Large intestine (tissue), 3 donors: ENCODE results near the gene ARID4B. TPM values are rescaled to one million over a fixed set of nuclear protein-coding genes. Genes with fewer than 3 reads are reported as not detected.
"Not testable (repeated sequence)": the region's sequence is repeated elsewhere in the genome, so short reads cannot be mapped to it uniquely, and the experiment has no call there.

Experiments used
- DNase-seq, 2 donors: peaks; one replicate each; pipeline versions ENCODE4 v3.0.0 to v3.0.0-alpha.2; 2013
- H3K27ac ChIP-seq: one replicate; pipeline ENCODE4 v1.5.1; 2013; ENCODE audit warnings: low read length
- H3K27me3 ChIP-seq: 2 replicates; pipeline ENCODE4 v1.6.1; 2013; ENCODE audit warnings: low read length; ENCODE audit not compliant: control insufficient read depth, insufficient read depth
- H3K36me3 ChIP-seq: 2 replicates; pipeline ENCODE4 v1.6.1; 2013; ENCODE audit warnings: low read length; ENCODE audit not compliant: control insufficient read depth, insufficient read depth
- H3K4me1 ChIP-seq: one replicate; pipeline ENCODE4 v1.6.1; 2013; ENCODE audit warnings: low read length; ENCODE audit not compliant: control insufficient read depth, insufficient read depth
- H3K4me3 ChIP-seq: one replicate; pipeline ENCODE4 v1.5.1; 2013; ENCODE audit warnings: low read length
- H3K9me3 ChIP-seq: one replicate; pipeline ENCODE4 v1.6.1; 2013; ENCODE audit warnings: mild to moderate bottlenecking, low read depth, low read length, moderate library complexity; ENCODE audit not compliant: control insufficient read depth
- WGBS: methylation state at CpG from one replicate; pipeline ENCODE4 v1.1.5; 2013; ENCODE audit warnings: low lambda C conversion rate; ENCODE audit not compliant: insufficient coverage; 5-methylcytosine and 5-hydroxymethylcytosine counted together
- polyA plus RNA-seq: library from polyadenylated mRNA; unstranded; fragments of 120-200 nt; gene quantifications from one replicate; pipeline ENCODE4 v1.2.1, GENCODE V29; 2013

ARID4B gene
- polyA plus RNA-seq, 1 donor = 27.0 TPM

GRCh38 chr1:235206533-235207208, 121.3 kb downstream of the ARID4B start:
- WGBS = 87% methylated on average over 3 of the region's 4 CpGs
- no peaks in the 10 kb centered on the region for H3K9me3 ChIP-seq
- H3K27me3 ChIP-seq = no peaks in the 10 kb centered on the region
- peaks cover 28% of the 10 kb centered on the region for H3K36me3 ChIP-seq
- no peak overlapping the region for H3K4me3 ChIP-seq
- DNase-seq = no peak
- no peaks in the 10 kb centered on the region for H3K4me1 ChIP-seq
- H3K27ac ChIP-seq = no peak overlapping the region

DNA sequence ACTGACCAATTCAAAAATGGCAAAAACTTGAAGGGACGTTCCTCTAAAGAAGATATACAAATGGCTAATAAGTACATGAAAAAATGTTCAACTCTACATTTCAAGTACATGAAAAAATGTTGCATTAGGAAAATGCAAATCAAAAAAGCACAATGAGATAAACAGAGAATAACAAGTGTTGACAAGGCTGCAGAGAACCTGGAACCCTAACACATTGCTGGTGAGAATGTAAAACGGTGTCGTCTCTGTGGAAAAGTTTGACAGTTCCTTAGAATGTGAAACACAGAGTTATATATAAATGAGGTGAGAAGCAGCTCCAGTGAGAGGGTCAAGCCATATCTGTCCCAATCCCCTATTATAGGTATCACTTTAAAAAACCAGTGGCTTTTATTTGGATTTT, 122.3 kb downstream of the ARID4B start:
- peaks cover 30% of the 10 kb centered on the region for H3K36me3 ChIP-seq
- WGBS = 88% methylated on average over 1 of the region's 3 CpGs
- H3K27ac ChIP-seq = no peak overlapping the region
- H3K4me1 ChIP-seq = no peaks in the 10 kb centered on the region
- no peaks in the 10 kb centered on the region for H3K27me3 ChIP-seq
- DNase-seq = no peak
- H3K4me3 ChIP-seq = no peak overlapping the region
- no peaks in the 10 kb centered on the region for H3K9me3 ChIP-seq

DNA sequence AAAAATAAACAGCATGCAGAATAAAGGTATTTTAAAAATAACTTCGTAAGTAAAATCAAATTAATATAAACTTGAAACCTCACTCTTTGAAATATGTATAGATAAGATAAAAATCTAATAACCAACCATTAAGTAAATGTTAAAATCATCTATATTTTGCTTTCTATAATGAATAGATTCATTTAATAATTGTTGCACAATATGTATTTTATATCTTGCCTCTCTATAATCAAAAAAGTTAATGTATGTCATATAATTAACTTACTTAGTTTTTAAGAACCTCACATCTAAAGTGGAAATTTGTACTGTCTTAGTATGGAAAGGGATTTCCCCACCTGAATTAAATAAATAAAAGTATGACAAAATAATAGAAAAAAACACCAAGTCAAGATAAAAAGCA, 124.6 kb downstream of the ARID4B start:
- Histone ChIP-seq H3K9me3 (no peaks in the 10 kb centered on the region), H3K4me3 (no peak overlapping the region), H3K27ac (no peak overlapping the region), H3K4me1 (no peaks in the 10 kb centered on the region), H3K27me3 (no peaks in the 10 kb centered on the region), H3K36me3 (peaks cover 23% of the 10 kb centered on the region)
- WGBS = 100% methylated on average over 1 of the region's 1 CpG
- DNase-seq = no peak

DNA sequence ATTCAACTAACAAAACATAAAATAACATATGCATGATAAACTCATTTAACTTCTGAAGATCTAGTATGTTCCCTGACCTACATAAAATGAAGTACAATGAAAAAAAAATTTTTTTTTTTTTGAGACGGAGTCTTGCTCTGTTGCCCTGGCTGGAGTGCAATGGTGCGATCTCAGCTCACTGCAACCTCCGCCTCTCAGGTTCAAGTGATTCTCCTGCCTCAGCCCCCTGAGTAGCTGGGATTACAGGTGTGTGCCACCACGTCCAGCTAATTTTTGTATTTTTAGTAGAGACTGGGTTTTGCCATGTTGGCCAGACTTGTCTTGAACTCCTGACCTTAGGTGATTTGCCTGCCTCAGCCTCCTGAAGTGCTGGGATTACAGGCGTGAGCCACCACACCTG, 125.5 kb downstream of the ARID4B start:
- not testable (repeated sequence) for H3K27me3 ChIP-seq, H3K4me1 ChIP-seq, DNase-seq, H3K27ac ChIP-seq, H3K4me3 ChIP-seq, H3K9me3 ChIP-seq
- no CpG with 5 or more reads among the region's 5 CpGs for WGBS
- peaks cover 23% of the 10 kb centered on the region for H3K36me3 ChIP-seq

GRCh38 chr1:235199441-235199840, 128.5 kb downstream of the ARID4B start:
- Histone ChIP-seq H3K9me3 (no peaks in the 10 kb centered on the region), H3K4me3 (no peak overlapping the region), H3K27me3 (no peaks in the 10 kb centered on the region), H3K4me1 (no peaks in the 10 kb centered on the region), H3K36me3 (peaks cover 26% of the 10 kb centered on the region), H3K27ac (no peak overlapping the region)
- 46% methylated on average over 4 of the region's 6 CpGs for WGBS
- DNase-seq = peak in 1 of 2 donors; percentile 4

DNA sequence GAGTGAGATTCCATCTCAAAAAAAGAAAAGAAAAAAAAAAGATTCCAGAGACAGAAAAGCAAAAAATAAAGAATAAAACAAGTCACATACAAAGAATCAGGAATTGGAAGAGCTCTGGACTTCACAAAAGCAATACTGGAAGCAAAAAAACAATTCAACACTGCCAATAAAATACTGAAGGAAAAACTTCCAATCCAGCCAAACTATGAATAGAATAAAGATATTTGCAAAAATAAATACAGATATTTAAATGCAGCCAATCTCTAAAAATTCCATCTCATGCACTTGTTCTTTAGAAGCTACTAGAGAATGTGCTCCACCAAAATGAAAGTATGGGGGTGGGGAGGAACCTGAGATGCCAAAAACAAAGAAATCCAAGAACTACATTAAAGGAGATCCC, 137.5 kb downstream of the ARID4B start:
- Histone ChIP-seq H3K4me1 (no peaks in the 10 kb centered on the region), H3K27ac (no peak overlapping the region), H3K4me3 (no peak overlapping the region), H3K9me3 (no peaks in the 10 kb centered on the region), H3K36me3 (peaks cover 45% of the 10 kb centered on the region), H3K27me3 (no peaks in the 10 kb centered on the region)
- DNase-seq = no peak

GRCh38 chr1:235187316-235187715, 140.7 kb downstream of the ARID4B start:
- peaks cover 30% of the 10 kb centered on the region for H3K36me3 ChIP-seq
- no peak for DNase-seq
- no peaks in the 10 kb centered on the region for H3K4me1 ChIP-seq
- WGBS = 92% methylated on average over 2 of the region's 4 CpGs
- H3K27me3 ChIP-seq = no peaks in the 10 kb centered on the region
- H3K27ac ChIP-seq = no peak overlapping the region
- H3K9me3 ChIP-seq = no peaks in the 10 kb centered on the region
- H3K4me3 ChIP-seq = no peak overlapping the region

DNA sequence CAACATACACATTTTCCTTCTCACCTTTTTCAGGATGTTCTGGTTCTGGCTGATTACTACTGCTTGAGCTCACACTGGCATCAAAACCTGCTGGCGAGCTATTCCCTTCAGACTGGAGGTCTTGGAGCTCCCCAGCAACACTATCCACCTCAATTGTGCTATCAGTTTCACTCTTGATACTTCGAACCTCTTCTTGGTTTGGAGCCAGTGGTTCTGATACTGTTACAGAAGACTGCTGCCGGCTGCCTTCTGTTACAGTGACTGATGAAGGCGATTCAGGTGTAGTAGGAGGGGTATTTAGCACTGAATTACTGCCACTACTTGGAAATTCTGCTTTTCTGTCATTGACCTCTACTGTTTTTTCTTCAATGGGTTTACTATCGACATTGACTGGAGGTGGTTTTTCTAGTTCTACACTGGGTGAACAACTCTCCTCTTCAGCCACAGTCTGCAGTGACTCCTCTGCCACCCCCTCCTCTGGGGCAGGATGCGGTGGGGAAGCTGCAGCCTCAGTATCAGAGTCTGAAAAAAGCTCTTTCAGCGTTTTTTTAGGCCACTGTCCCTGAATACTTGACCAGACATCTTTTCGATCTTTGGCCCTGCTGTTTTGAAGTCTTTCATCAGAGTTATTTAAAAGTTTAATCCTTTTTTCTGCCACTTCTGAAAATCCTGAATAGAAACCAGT, 146.3 kb downstream of the ARID4B start:
- no peak overlapping the region for H3K4me3 ChIP-seq
- peaks cover 30% of the 10 kb centered on the region for H3K36me3 ChIP-seq
- 93% methylated on average over 2 of the region's 8 CpGs for WGBS
- DNase-seq = no peak
- H3K27ac ChIP-seq = no peak overlapping the region
- H3K9me3 ChIP-seq = no peaks in the 10 kb centered on the region
- no peaks in the 10 kb centered on the region for H3K4me1 ChIP-seq
- no peaks in the 10 kb centered on the region for H3K27me3 ChIP-seq

GRCh38 chr1:235180916-235181460, 147.0 kb downstream of the ARID4B start:
- Histone ChIP-seq H3K4me3 (no peak overlapping the region), H3K4me1 (no peaks in the 10 kb centered on the region), H3K9me3 (no peaks in the 10 kb centered on the region), H3K36me3 (peaks cover 30% of the 10 kb centered on the region), H3K27ac (no peak overlapping the region), H3K27me3 (no peaks in the 10 kb centered on the region)
- no peak for DNase-seq
- no CpG with 5 or more reads among the region's 5 CpGs for WGBS

DNA sequence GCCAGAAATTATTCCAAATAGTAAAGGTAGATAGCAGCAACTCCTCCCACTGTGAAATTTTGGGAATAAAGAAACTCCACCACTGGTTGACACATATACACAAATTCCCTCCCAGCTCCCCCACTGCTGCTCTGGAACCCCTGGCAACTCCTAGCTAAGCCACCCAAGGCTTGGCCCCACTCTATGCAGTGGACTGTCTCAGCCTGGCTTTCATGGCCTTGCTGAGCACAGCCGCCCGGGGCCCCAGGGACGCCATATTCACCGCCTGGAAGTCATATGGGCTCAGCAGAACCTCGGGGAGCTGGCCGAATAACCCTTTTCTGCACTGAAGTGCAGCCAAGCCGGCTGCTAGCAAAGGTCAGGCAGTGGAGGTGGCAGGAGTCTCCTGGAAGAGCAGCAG, 151.5 kb downstream of the ARID4B start:
- H3K36me3 ChIP-seq = peaks cover 48% of the 10 kb centered on the region
- WGBS = no CpG with 5 or more reads among the region's 7 CpGs
- DNase-seq = no peak
- no peaks in the 10 kb centered on the region for H3K9me3 ChIP-seq
- no peak overlapping the region for H3K27ac ChIP-seq
- no peaks in the 10 kb centered on the region for H3K27me3 ChIP-seq
- H3K4me3 ChIP-seq = no peak overlapping the region
- H3K4me1 ChIP-seq = no peaks in the 10 kb centered on the region

- DNase-seq = no peak
- H3K36me3 ChIP-seq = peaks cover 58% of the 10 kb centered on the region
Observed at GRCh38 chr1:235169986-235170385, 158.0 kb downstream of the ARID4B start.

More at GRCh38 chr1:235169986-235170385, 158.0 kb downstream of the ARID4B start:
- no peaks in the 10 kb centered on the region for H3K9me3 ChIP-seq
- H3K27ac ChIP-seq = no peak overlapping the region
- H3K4me3 ChIP-seq = no peak overlapping the region
- H3K4me1 ChIP-seq = no peaks in the 10 kb centered on the region
- H3K27me3 ChIP-seq = no peaks in the 10 kb centered on the region
